Measurements from ENCODE around the gene LY86.

The LY86 gene

GRCh38 chr6:6682225-6682624, 93.7 kb downstream of the LY86 start:
- DNase-seq (ENCODE audit: low spot score) = no peak

- DNase-seq (ENCODE audit: low spot score) = no peak
Measured at GRCh38 chr6:6683969-6684833, 95.7 kb downstream of the LY86 start.

- DNase-seq (ENCODE audit: low spot score) = no peak
Measured at GRCh38 chr6:6685249-6686040, 96.9 kb downstream of the LY86 start.

GRCh38 chr6:6686176-6686575, 97.7 kb downstream of the LY86 start:
- no peak for DNase-seq (ENCODE audit: low spot score)

DNA sequence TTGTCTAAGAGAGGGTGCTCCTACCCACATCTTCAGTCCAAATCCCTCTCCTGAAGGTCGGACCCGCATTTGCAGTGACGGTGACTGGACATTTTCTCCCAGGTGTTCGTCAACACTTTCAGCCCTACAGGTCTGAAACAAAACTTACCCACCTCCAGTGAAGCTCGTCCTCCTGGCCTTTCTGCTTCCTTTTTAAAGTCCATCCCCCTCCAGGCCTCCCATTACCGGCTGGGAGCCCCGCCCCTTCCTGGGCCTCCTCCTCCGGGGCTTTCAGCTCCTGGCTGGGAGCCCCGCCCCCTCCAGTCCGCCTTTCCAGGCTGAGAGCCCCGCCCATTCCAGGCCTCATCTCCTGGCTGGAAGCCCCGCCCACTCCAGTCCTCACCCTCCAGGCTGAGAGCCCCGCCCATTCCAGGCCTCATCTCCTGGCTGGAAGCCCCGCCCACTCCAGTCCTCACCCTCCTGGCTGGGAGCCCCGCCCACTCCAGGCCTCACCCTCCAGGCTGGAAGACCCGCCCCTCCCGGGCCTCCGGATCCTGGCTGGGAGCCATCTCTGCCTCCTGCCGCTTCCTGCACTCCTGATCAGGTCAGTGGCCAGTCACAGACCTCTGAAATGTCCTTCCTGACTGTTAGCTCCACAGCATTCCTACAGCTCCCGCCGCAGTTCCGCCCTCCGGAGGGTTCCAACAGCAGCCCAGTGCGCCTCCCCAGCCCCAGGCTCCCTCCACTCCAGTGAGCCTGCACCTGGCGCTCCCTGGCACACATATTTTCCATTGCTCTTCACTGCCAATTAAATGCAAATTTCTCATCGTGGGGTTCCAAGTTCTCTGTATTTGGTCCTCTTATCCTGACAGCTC, 98.5 kb downstream of the LY86 start:
- DNase-seq (ENCODE audit: low spot score) = peak; percentile 69

GRCh38 chr6:6688283-6688682, 99.8 kb downstream of the LY86 start:
- no peak for DNase-seq (ENCODE audit: low spot score)

DNA sequence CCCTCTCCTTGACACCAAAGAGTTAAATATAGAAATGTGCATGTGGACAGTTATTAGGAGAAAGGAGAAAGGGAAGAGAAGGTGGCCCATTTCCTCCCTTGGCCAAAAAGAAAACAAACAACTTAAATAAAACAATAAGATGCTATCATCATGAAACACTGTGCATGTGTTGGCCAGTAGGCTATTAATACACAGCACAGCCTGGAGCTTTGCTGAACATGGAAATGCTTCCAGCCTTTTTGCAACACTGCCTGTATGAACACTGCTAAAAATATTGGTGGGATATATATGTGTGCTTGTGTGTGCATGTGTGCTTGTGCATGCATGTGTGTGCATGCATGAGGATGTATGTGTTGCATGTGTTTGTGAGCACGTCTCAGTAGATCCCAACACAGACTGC, 100.4 kb downstream of the LY86 start:
- DNase-seq (ENCODE audit: low spot score) = no peak

DNA sequence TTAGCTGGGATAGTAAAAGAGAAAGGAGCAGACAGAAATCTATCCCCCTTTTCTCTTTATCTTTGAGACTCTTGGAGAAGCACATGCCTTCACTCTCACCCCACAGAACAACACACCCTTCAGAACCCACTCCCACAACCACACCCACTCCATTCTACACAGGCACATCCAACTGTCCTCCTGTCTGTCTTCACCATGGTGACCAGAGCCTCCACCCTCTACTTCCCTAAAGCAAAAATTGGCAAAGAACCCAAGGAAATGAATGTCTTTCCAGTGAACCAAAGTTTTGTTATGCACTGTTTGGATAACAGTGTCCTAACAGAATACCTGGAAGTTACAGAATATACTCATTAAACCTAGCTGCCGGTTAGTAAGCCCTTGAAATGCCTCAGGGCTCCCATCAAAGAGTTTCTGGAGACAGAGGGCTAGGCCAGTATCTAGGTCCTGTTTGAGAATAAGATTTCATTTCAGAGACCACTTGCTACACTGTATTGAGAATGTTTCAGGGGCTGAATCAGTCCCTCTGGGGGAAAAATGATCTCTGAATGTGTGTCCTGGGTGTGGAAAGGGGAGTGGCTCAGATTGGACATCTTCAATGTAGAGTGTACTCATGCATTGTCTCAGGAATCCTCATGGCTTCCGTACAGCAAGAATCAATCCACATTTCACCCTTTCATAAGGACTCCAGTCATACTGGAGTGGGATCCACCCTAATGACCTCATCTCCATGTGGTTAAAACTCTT, 101.1 kb downstream of the LY86 start:
- DNase-seq (ENCODE audit: low spot score) = no peak

DNA sequence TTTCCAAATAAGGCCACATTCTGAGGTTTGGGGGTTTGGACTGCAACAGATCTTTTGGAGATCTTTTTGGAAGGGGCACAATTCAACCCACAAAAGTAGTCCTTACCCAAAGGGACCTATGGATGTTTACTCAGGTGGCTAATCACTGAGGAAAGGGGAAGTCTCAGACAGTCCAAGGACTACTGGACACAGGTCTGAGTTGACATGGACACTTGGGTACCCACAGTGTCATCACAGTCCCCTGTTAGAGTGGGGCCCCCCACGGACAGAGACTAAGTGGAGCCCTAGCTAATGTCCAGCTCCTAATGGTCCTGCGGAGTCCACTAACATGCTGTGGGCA, 101.6 kb downstream of the LY86 start:
- DNase-seq (ENCODE audit: low spot score) = no peak

DNA sequence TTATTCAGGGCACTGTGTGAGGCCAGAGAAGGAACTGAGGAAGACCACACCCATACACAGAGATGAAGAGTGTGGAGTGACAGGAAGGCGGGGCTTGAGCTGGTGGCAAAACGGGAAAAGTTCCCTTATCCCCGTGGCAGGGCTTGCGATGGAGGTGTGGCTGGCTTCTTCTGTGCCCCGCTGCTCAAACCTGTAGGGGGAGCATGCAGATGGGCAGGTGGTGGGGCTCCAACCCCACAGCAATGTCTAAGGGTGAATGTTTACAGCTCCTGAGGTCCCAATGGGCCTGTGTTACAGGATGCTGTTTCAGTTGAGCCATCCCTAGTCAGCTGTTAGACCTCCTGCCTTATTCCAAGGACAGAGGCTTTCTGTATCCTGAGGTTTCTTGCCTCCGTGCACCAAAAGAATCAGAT, 105.9 kb downstream of the LY86 start:
- DNase-seq (ENCODE audit: low spot score) = no peak

- DNase-seq (ENCODE audit: low spot score) = no peak
Measured at GRCh38 chr6:6694825-6695624, 106.5 kb downstream of the LY86 start.

DNA sequence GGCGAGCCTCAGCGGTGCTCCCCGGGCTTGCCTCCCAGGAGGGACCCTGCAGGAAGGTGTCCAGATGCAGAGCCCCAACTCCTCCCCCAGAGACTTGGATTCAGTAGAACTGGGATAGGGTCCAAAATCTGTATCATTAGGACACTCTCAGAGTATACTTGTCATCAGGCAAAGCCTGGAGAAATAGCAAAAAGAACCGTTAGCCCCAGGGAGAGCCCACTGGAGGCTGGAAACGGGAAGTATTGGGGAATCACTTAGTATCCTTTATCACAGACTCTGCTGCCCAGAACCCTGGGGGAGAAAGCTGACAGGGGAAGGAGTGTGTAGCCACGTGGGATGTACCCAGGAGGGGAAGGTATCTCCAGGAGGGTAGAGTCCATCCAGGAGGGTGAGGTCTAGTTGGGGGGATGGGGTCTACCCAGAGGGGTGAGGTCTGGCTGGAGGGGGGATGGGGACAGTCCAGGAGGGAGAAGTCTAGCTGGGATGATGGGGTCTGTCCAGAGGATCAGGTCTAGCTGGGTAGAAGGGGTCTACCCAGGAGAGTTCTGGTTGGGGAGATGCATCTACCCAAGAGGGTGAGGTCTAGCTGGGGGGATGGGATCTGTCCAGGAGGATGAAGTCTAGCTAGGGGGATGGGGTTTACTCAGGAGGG, 107.2 kb downstream of the LY86 start:
- no peak for DNase-seq (ENCODE audit: low spot score)

- DNase-seq (ENCODE audit: low spot score) = no peak
Measured at GRCh38 chr6:6696867-6697531, 108.5 kb downstream of the LY86 start.

DNA sequence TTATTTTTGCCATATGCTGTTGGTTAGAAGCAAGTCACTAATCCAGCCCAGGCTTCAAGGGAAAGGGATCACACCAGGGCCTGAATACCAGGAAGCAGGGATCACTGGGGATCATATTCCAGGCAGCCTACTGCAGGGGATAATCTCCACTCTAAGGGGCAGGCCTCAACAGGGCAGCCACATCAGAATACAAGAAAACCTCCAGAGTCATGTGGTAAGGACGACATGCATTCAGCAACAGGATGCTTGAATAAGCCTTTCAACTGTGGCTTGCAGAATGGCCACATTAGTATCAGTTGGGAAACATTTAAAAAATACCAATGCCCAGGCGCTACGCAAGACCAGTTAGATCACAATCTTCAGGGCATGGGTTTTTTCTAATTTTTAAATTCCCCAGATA, 109.1 kb downstream of the LY86 start:
- DNase-seq (ENCODE audit: low spot score) = no peak

DNA sequence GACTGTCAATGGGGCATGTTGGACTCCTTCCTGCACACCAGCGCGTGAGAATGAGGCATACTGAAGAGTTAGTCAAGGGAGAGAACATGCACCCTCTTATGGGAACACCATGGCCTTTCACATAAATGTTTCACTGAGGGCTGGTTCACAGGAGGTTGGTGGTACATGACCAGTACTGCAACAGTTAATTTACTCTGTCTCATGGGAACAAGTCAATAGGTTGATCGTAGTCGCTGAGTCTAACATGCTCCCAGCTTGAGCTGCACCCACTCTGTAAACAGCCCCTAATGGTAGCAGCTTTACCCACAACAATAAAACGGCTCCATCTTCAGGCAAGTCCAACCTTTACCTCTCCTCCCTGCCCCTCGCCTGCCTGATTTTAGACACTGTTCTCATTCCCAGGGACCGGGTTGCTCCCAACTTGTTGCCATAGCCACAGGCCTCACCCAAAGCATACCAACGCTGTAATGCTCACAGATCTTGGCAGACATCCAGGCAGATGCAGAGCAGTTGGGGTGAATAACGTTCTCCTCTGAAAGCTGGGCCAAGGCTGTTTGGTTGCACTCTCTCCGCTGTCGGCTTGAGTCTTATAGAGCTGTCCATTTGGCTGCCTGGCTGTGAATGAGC, 111.3 kb downstream of the LY86 start:
- DNase-seq (ENCODE audit: low spot score) = no peak

DNA sequence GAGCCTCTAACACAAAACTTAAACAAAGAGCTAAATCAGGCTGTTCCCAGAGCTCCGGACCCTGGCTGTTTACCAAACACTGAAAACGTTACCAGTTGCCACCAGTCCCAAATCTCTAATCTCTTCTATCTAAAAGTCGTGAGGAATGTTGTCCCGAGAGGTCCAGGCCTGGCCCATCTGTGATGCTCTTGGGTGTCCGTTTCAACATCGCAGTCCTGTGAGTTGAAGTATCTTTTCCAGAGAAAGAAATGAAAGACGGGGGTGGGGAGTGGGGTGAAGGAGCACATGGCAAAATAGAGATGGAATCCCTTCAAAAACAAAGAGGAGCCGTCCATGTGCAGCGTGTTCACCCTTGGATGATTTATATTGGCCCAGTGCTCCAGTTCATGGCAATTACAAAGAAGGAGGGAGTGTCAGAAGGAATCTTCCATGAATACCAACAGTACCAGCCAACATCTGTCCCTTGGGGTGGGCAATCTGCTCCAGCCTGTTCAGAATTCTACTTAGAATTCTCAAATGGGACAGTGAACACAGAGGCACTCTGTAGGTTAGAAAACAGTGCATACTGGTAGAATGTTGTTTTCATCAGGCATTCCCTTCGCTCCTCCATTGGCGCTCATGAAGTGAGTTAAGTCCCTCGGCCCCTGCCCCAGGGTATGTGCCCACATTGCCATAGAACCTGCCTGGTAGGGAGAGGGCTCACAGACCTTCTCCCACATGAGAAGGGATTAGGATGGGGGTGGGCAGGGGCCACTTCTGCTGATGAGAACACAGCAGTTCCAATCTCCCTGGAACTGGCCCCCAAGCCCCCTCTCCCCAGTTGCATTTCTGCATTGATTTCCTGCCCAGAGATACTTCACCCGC, 112.1 kb downstream of the LY86 start:
- DNase-seq (ENCODE audit: low spot score) = no peak

- no peak for DNase-seq (ENCODE audit: low spot score)
Measured at GRCh38 chr6:6701864-6702263, 113.3 kb downstream of the LY86 start.

GRCh38 chr6:6703699-6704098, 115.2 kb downstream of the LY86 start:
- no peak for DNase-seq (ENCODE audit: low spot score)

Measured in HuH-7.5 (cell line).